AG04450 (cell line): ENCODE results near the gene HNRNPR. TPM values are rescaled to one million over a fixed set of nuclear protein-coding genes. Genes with fewer than 3 reads are reported as not detected.

Experiments
- CTCF ChIA-PET: fragments of 300-600, 350-600 bp; formaldehyde crosslinking; extraction: SDS; loops from one replicate; lab custom pipeline; 2022; ENCODE audit warnings: antibody characterized with exemption, inconsistent platforms; lab: Charles Lee
- POLR2A ChIA-PET: fragments of 350-600 bp; formaldehyde crosslinking; extraction: SDS; loops from one replicate; lab custom pipeline; 2021; ENCODE audit warnings: antibody characterized with exemption, inconsistent platforms; lab: Yijun Ruan, JAX
- DNase-seq: peaks from one replicate; pipeline ENCODE4 v3.0.0-alpha.2; 2011; ENCODE audit warnings: low read depth, low spot score
- H3K27ac ChIP-seq: one replicate; pipeline ENCODE4 v1.5.1; 2012; ENCODE audit warnings: low read depth, low read length, control low read depth
- H3K27me3 ChIP-seq: one replicate; pipeline ENCODE4 v1.6.0; 2012; ENCODE audit warnings: low read length; ENCODE audit not compliant: control insufficient read depth, insufficient read depth
- H3K4me3 ChIP-seq: 2 replicates; pipeline ENCODE4 v1.5.1; 2011; ENCODE audit warnings: mild to moderate bottlenecking, low read depth, low read length, control low read depth
- H3K9me3 ChIP-seq: 2 replicates; pipeline ENCODE4 v1.5.1; 2012; ENCODE audit warnings: low read length; ENCODE audit not compliant: control insufficient read depth, insufficient read depth
- CTCF ChIP-seq: IDR thresholded peaks from 2 replicates; pipeline ENCODE4 v1.5.1; 2011; ENCODE audit warnings: low read depth, low read length, control low read depth, inconsistent platforms
- polyA plus RNA-seq: library from polyadenylated mRNA; depleted of rRNA; stranded (reverse); fragments of >200 nt; gene quantifications from 2 replicates; pipeline ENCODE4 v1.2.3, GENCODE V29; 2011

The HNRNPR gene
- polyA plus RNA-seq, 1 experiment: 171 TPM

GRCh38 chr1:23366146-23366545 is 22.1 kb upstream of the HNRNPR start:
- H3K4me3 ChIP-seq: no peak overlapping the region
- no peaks in the 10 kb centered on the region for H3K27me3 ChIP-seq
- CTCF ChIA-PET: interaction anchor here (0.6 kb wide), 1 partner anchor 48 kb away, joined by 3 read pairs; no protein-coding TSS in a partner anchor
- peaks cover 49% of the 10 kb centered on the region for H3K9me3 ChIP-seq
- H3K27ac ChIP-seq: no peak overlapping the region
- POLR2A ChIA-PET: interaction anchor here (2.8 kb wide), 1 partner anchor 21 kb away, joined by 41 read pairs; the partner anchor contains the start of gene HNRNPR
- no peak for DNase-seq
- TF ChIP-seq CTCF: no peak

- POLR2A ChIA-PET: interaction anchor here (1.6 kb wide), 1 partner anchor 18 kb away, joined by 3 read pairs; the partner anchor contains the start of gene HNRNPR
Measured at GRCh38 chr1:23362218-23362713, 18.2 kb upstream of the HNRNPR start.

DNA sequence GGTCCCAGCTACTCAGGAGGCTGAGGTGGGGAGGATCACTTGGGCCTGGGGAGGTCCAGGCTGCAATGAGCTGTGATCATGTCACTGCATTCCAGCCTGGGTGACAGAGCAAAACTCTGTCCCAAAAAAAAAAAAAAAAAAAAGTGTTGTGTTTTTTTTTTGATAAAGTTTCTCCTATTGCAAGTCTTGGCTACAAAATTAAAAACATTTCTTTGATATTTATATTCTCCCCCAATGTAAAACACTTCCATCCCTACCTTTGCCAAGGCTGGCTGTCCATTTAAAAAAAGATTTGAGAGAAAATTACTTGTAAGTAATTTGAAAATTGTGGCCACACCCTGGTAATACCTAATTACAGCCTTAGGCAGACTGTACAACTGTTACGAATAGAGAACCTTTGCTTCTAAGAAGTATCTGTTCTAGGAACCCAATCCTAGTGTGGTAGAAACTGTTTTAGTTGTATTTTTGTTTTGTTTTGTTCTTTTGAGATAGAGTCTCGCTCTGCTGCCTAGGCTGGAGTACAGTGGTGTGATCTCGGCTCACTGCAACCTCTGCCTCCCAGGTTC is 14.3 kb upstream of the HNRNPR start:
- ChIA-PET POLR2A (interaction anchor here (3.3 kb wide), 1 partner anchor 14 kb away, joined by 16 read pairs; the partner anchor contains the start of gene HNRNPR), CTCF (interaction anchor here (1.4 kb wide), 2 partner anchors 10 to 45 kb away, joined by 3 to 6 read pairs; no protein-coding TSS in a partner anchor)
- no peak overlapping the region for H3K27ac ChIP-seq
- DNase-seq: no peak
- no peak overlapping the region for H3K4me3 ChIP-seq
- peaks cover 39% of the 10 kb centered on the region for H3K9me3 ChIP-seq
- no peak for TF ChIP-seq CTCF
- no peaks in the 10 kb centered on the region for H3K27me3 ChIP-seq

More at GRCh38 chr1:23362218-23362713, 18.2 kb upstream of the HNRNPR start:
- Histone ChIP-seq H3K4me3 (no peak overlapping the region), H3K27me3 (no peaks in the 10 kb centered on the region), H3K27ac (no peak overlapping the region), H3K9me3 (peaks cover 61% of the 10 kb centered on the region)
- TF ChIP-seq CTCF: no peak
- CTCF ChIA-PET: interaction anchor here (1.8 kb wide), 1 partner anchor 41 kb away, joined by 7 read pairs; no protein-coding TSS in a partner anchor
- no peak for DNase-seq

DNA sequence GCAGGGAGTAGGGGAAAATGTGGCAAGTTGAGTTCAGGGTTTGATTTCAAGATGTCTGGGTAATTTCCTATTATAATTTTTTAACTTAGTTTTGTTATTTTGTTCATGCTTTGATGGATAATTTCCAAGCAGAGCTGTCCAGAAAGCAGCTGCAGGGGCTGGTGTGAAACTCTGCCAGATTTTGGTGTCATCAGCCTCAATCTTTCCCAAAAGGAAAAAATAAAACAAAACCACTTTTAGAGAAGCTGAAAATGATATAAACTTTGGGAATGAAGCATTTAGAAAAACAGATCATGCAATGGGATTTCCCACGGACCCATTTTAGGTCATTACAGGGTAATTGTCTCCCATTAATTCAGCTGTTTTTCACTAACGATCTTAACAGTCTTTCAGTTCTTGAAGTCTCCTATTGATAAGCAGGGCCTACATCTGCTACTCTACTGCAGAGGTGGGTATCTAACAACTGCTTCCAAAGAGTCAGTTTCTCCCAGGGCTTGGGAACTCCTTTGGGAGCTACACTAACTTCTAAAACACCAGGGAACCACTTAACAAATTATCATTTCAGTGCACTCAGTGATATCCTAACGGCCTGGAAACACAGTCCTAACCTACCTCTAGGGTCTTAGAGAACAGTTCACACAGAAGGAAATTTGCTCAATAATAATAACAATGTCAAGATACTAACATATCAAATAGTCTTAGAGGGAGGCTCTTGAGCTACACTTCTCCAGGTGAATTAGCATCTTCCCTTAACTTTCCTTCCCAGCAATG is 13.2 kb upstream of the HNRNPR start:
- H3K27ac ChIP-seq: no peak overlapping the region
- no peak for TF ChIP-seq CTCF
- no peak overlapping the region for H3K4me3 ChIP-seq
- no peak for DNase-seq
- no peaks in the 10 kb centered on the region for H3K27me3 ChIP-seq
- CTCF ChIA-PET: interaction anchor here (1.4 kb wide), 2 partner anchors 11 to 46 kb away, joined by 3 to 6 read pairs; no protein-coding TSS in a partner anchor
- POLR2A ChIA-PET: interaction anchor here (3.3 kb wide), 1 partner anchor 13 kb away, joined by 16 read pairs; the partner anchor contains the start of gene HNRNPR
- peaks cover 28% of the 10 kb centered on the region for H3K9me3 ChIP-seq
